ENCODE measurements around the gene SPSB1. TPM values are rescaled to one million over a fixed set of nuclear protein-coding genes. Genes with fewer than 3 reads are reported as not detected.

Gene SPSB1
- total RNA-seq, 1 experiment from 2014 or later = 33.8 TPM

GRCh38 chr1:9258629-9259028 lies 34.1 kb upstream of the SPSB1 start:
- Histone ChIP-seq H3K4me1 (replicated peaks; ENCODE audit: insufficient read depth) (no peaks in the 10 kb centered on the region), H3K27ac (no peak overlapping the region), H4K20me1 (ENCODE audit: insufficient read depth) (no peaks in the 10 kb centered on the region), H3K27me3 (ENCODE audit: insufficient read depth, low read depth) (no peaks in the 10 kb centered on the region), H3K9me2 (ENCODE audit: insufficient read depth) (no peaks in the 10 kb centered on the region), H3K36me3 (ENCODE audit: low read depth) (no peaks in the 10 kb centered on the region), H3K4me3 (no peak overlapping the region), H3K4me2 (no peak overlapping the region), H3K9me3 (ENCODE audit: insufficient read depth, low read depth) (peaks cover 7% of the 10 kb centered on the region), H3F3A (ENCODE audit: insufficient read depth, low read depth) (peaks cover 18% of the 10 kb centered on the region; the same call in 1 of the 2 replicates), H2AFZ (no peak overlapping the region), H3K79me2 (ENCODE audit: low read depth) (no peaks in the 10 kb centered on the region)
- DNase-seq = no peak
- ChIA-PET CTCF (interaction anchor here (0.5 kb wide), 1 partner anchor 52 kb away, joined by 11 read pairs; no protein-coding TSS in a partner anchor), POLR2A (ENCODE audit: unreplicated experiment) (no interaction called here)
- no TSS peak for BruUV-seq (replicated peaks)
- no peak for TF ChIP-seq CTCF (conservative IDR thresholded peaks at IDR 0.05)
- no peak for TF ChIP-seq EZH2 (IDR thresholded peaks at IDR 0.05; ENCODE audit: low read depth)
- intact Hi-C loops (cut with micrococcal nuclease; ENCODE audit: unreplicated experiment) = no loop called here

DNA sequence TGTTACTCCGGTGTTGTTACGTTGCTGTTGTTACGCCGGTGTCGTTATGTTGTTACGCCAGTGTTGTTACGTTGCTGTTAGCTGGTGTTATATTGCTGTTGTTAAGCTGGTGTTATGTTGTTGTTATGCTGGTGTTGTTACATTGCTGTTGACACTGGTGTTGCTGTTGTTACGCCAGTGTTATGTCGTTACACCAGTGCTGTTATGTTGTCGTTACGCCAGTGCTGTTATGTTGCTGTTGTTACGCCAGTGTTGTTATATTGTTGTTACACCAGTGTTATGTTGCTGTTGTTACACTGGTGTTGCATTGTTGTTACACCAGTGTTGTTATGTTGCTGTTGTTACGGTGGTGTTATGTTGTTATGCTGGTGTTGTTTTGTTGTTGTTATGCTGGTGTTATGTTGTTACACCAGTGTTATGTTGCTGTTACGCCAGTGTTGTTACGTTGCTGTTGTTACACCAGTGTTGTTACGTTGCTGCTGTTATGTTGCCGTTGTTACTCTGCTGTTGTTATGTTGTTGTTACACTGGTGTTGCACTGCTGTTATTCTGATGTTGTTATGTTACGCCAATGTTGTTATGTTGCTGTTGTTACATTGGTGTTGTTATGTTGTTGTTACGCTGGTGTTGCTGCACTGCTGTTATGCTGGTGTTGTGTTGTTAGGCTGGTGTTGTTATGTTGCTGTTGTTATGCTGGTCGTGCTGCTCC lies 32.5 kb upstream of the SPSB1 start:
- no peaks in the 10 kb centered on the region for H3K27me3 ChIP-seq (ENCODE audit: insufficient read depth, low read depth)
- no peak overlapping the region for H2AFZ ChIP-seq
- intact Hi-C loops (cut with micrococcal nuclease; ENCODE audit: unreplicated experiment) = no loop called here
- H3K79me2 ChIP-seq (ENCODE audit: low read depth) = no peaks in the 10 kb centered on the region
- CTCF ChIA-PET = no interaction called here
- POLR2A ChIA-PET (ENCODE audit: unreplicated experiment) = no interaction called here
- no peaks in the 10 kb centered on the region for H3K36me3 ChIP-seq (ENCODE audit: low read depth)
- no TSS peak for BruUV-seq (replicated peaks)
- no peaks in the 10 kb centered on the region for H3K4me1 ChIP-seq (replicated peaks; ENCODE audit: insufficient read depth)
- TF ChIP-seq CTCF (conservative IDR thresholded peaks at IDR 0.05) = no peak
- no peak for TF ChIP-seq EZH2 (IDR thresholded peaks at IDR 0.05; ENCODE audit: low read depth)
- no peak overlapping the region for H3K4me3 ChIP-seq
- peaks cover 7% of the 10 kb centered on the region for H3K9me3 ChIP-seq (ENCODE audit: insufficient read depth, low read depth)
- H4K20me1 ChIP-seq (ENCODE audit: insufficient read depth) = no peaks in the 10 kb centered on the region
- H3K4me2 ChIP-seq = no peak overlapping the region
- peaks cover 18% of the 10 kb centered on the region; the same call in 1 of the 2 replicates for H3F3A ChIP-seq (ENCODE audit: insufficient read depth, low read depth)
- DNase-seq = no peak
- H3K9me2 ChIP-seq (ENCODE audit: insufficient read depth) = no peaks in the 10 kb centered on the region
- H3K27ac ChIP-seq = no peak overlapping the region

GRCh38 chr1:9261496-9261895 lies 31.2 kb upstream of the SPSB1 start:
- Histone ChIP-seq H3K4me2 (no peak overlapping the region), H3F3A (ENCODE audit: insufficient read depth, low read depth) (peaks cover 18% of the 10 kb centered on the region; the same call in 1 of the 2 replicates), H3K27me3 (ENCODE audit: insufficient read depth, low read depth) (no peaks in the 10 kb centered on the region), H2AFZ (no peak overlapping the region), H3K4me3 (no peak overlapping the region), H3K9me2 (ENCODE audit: insufficient read depth) (no peaks in the 10 kb centered on the region), H3K36me3 (ENCODE audit: low read depth) (no peaks in the 10 kb centered on the region), H3K27ac (no peak overlapping the region), H3K4me1 (replicated peaks; ENCODE audit: insufficient read depth) (no peaks in the 10 kb centered on the region), H4K20me1 (ENCODE audit: insufficient read depth) (no peaks in the 10 kb centered on the region), H3K9me3 (ENCODE audit: insufficient read depth, low read depth) (peaks cover 7% of the 10 kb centered on the region), H3K79me2 (ENCODE audit: low read depth) (no peaks in the 10 kb centered on the region)
- POLR2A ChIA-PET (ENCODE audit: unreplicated experiment) = no interaction called here
- CTCF ChIA-PET = no interaction called here
- TF ChIP-seq CTCF (conservative IDR thresholded peaks at IDR 0.05) (no peak), EZH2 (IDR thresholded peaks at IDR 0.05; ENCODE audit: low read depth) (no peak)
- intact Hi-C loops (cut with micrococcal nuclease; ENCODE audit: unreplicated experiment) = no loop called here
- BruUV-seq (replicated peaks) = no TSS peak
- no peak for DNase-seq
